ENCODE measurements around the gene NEUROG3.

The NEUROG3 gene, protein sequence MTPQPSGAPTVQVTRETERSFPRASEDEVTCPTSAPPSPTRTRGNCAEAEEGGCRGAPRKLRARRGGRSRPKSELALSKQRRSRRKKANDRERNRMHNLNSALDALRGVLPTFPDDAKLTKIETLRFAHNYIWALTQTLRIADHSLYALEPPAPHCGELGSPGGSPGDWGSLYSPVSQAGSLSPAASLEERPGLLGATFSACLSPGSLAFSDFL

DNA sequence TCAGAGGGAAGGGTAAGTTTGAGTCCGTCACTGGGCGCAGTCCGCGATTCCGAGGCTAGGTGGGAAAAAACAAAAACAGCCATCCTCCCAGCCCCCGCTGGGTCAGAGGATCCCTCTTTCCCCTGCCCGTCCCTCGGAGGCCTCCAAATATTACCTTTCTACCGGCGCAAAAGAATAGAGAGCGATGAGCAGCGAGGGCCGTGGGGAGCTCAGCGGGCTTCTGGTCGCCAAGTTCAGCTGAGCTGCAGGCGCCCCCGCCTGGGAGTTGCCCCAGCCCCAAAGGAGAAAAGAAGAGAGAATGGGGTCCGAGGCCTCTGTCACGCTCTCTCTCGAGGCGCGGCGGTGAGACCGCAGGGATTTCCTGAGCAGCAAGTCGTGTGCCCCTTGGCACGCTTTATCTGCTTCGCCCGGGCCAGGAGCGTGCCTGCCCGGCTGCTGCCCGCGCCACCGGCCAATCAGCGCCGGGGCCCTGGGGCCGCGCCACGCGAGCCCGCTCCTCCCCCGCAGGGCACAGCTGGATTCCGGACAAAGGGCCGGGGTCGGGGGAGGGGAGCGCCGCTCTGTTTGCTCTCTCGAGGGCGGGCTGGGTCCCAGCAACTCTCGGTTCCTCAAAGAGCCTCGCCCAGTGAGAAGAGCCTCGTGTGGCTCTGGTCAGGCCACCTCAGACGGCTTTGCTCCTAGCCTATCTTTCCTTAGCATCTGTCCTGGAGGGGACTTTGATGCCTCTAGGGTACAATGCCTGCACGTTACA is at the start of gene NEUROG3:
TSS of gene NEUROG3 (minus strand) at position 367 of the 751 bp plus-strand sequence. CDS start 379 bp downstream, outside the sequence.
- no peak for DNase-seq

DNA sequence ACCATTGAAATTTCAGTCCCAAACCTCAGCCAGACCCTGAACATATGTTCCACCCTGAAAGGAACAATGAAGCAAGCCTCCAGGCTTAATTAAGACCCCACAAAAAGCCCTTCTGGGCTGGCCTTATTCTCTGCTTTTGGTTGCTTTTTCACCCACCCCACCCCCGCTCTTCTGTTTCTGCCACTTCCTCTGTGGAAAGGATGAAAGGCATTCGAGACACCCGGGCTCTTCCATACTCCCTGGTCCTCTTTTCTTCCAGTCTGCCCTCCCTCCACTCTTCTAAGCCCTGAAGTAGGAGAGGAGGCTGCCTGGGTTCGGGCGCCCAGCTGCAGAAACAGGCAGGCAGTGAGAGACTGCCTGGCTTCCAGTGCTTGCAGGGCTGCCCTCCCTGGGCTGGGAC is 47.4 kb upstream of the NEUROG3 start:
- DNase-seq: no peak

DNA sequence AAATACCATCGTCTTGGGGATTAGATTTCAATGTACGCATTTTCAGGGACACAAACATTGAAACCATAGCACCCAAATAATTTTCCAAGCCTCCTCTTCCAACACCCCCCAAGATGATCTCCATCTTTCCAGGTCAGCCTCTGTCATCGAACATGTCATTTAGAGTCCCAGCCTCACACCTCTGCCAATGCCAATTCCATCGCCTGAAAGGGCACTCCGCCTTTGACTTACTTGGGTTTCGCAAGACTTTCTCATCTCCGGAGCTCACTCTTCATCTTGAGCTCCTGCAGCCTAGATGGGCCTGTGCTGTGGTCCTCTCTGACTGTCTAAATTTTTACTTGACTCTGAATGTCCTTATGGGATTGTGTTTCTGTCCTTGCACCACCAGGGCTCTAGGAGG is 46.4 kb upstream of the NEUROG3 start:
- DNase-seq: no peak

DNA sequence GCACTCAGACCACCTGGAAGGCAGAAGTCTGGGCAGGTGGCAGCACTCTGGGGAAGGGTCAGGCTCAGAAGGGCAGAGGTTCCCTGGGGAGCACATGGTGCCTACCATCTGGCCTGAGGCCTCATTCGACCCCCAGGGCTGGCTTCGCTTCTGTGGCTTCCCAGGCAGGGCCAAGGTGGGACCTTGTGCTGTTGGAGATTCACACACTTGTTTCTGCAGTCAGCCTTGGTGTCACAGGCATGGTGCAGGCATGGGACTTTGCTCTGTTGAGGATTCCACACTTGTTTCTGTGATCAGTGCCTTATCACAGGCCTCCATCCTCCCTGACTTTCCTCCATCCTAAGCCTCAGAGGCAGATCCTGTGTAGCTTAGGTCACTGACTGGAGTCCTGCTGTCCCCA is 45.5 kb upstream of the NEUROG3 start:
- DNase-seq: no peak

DNA sequence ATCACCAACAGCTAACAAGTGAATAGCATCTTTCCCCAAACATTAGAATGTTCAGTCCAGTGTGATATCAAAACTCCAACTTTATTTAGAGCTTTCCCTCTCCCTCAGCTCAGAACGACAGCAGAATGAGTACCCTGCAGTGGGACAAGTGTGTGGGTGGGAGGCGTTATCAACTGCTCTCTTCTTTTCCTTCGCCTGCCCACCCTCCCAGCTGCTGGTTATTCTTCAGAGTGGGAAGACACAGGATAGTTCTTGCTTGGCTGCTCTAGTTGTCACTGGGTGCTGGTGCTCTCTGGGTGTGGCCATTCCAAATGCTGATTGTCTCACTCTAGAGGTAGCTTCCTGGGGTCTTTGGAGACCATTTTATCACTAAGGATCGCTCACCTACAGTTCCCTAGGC is 43.1 kb upstream of the NEUROG3 start:
- no peak for DNase-seq

DNA sequence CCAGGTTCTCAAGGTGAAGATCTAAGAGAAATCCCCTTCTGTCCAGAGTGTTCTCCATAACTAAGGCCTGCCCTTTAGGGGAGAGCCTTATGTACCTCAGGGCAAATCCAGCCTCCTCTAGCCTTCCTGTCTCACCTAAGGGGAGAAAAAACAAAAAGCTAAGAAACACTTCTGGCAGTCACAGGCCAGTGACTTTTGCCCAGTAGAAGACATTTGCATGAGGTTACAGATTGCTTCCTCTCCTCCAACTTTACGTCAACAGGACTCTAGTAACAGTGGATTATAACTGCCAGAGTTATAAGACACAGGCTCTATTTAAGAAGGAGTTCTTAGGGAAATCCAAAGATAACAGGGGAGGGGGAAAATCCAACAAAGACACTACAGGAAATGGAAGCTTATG is 40.9 kb upstream of the NEUROG3 start:
- no peak for DNase-seq

DNA sequence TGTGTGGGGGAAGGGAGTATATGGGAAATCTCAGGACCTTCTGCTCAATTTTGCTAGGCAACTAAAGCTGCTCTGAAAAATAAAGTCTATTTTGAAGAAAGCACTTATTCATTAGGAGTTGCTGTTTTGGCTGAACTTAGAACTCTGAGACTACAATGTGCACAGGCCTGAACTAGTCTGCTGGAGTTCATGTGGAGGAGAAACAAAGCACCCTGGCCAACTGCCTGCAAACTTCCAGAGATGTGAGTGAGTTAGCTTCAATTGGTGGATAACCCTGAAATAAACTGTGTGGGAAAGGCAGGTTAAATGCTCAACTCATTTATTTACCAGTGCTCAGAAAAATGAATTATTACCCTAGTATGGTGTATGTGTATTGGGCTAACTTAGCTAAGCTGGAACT is 39.5 kb upstream of the NEUROG3 start:
- no peak for DNase-seq

DNA sequence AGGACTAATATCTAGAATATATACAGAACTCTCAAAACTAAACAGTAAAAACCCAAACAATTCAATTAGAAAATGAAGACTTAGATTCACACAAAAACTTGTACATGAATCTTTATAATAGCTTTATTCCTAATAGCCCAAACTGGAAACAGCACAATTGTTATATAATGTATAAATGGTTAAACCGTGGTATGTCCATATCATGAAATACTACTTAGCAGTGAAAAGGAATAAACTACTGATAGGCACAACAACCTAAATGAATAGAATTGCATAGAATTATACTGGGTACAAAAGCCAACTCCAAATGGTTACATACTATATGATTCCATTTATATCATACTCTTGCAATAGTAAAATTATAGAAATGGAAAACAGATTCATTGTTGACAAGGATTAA is 35.9 kb upstream of the NEUROG3 start:
- no peak for DNase-seq

DNA sequence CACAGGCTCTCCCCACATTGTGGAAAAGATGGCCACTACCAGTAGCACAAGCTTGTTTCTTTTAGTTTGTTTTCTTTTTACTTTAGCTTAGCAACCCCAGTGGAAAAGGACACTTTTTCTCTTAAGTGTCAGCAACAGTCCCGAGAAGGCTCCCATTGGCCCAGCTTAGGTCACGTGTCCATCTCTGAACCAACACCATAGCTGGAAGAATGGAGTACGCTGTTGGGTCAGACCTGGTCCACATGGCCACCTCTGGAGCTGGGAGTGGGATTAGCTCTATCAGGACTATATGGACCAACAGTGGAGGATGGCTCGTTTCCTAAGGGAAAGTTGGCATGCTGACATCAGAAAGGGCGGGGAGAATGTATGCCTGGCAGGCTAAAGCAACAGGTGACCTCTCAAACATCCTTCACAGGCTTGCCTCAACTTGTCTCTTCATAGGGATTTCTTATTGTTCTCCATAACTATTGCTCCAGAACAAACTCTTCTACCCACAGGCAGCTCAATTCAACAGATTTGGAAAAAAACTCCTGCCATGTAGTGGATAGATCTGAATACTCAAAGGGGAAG is 27.6 kb upstream of the NEUROG3 start:
- no peak for DNase-seq

DNA sequence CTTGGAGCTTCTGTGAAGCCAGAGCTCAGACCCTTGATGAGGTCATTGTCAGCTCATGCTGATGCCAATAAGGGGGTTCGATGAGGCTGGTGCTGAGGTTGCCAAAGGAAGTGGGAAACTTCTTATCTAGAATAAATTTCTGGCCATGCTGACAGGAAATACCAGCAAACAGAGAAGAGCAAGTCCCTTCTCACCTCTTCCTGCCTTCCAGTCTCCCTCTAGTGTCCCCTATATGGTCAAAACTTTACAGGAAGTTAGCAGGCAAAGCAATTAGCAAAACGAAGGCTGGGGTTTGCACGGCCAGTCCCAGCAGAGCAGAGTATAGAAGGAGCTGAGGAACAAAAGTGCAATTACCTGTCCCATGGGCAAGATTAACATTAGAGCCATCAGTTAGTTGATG is 15.1 kb upstream of the NEUROG3 start:
- DNase-seq: no peak

DNA sequence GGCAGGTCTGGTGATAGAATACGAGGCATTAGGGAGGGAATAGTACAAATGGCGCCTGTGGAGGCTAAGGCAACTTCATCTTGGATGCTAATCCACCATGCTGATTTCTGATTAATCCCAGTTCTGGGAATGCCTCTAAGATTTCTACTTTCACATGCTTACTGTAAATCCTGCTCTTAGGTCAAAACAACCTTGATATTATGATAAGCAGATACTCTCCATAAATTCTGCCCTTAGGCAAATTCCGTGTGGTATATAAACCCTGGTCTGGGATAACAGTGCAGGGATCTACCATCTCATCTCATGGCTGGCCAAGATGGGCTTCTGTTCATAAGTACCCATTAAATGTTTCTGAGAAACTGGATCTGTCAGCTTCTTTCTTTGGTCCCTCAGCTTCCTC is 11.4 kb upstream of the NEUROG3 start:
- DNase-seq: no peak

DNA sequence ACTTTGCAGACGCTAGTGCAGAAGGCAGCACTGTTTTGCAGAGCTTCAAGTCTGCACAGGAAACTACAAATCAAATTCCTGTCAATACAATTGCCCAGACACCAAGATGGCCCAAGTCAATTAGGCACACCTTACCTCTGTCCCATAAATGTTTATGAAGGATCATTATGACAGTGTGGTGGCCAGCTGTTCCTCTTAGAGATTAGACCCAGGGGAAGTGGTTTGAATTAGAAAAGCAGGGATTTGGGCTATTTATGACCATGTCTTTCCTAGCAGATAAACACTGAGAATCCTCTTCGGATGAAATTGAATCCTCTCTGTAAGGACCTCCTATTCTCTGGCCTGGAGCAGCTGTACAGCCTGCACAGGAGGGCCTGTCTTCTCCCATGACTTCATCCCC is 9.9 kb upstream of the NEUROG3 start:
- no peak for DNase-seq

DNA sequence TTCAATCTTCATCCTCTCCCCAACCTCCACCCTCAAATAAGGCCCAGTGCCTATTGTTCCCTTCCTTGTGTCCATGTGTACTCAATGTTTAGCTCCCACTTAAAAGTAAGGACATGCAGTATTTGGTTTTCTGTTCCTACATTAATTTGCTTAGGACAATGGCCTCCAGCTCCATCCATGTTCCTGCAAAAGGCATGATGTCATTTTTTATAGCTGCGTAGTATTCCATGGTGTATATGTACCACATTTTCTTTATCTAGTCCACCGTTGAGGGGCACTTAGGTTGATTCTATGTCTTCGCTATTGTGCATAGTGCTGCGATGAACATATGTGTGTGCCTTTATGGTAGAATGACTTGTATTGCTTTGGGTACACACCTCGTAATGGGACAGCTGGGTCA is 7.2 kb upstream of the NEUROG3 start:
- DNase-seq: no peak

DNA sequence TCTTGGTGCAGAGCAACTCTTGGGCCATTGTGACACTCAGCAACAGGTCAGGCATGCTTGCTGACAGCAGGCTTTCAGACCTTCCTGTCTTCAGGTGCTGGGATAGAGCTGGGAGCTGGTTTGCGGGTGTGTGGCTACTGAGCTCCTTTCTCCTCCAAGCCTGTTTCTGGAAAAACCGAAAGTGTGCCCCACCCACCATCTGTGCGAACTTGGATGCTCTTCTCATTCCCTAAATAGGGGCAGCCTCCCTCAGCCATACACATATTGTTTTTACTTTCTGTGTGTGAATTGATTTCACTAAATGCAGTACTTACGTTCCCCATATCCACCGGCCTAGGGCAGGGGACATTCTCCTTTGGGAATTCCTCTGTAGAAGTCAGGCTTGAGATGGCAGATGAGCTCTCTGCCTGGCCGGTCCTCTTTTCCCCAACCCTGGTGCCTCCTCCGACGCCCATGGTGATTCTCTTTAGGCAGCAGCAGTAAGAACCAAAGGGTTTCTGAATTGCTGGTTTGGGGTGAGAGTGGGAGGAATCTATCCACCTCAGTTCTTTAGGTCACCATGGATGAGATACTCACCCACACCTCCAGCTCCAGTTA is 6.3 kb upstream of the NEUROG3 start:
- DNase-seq: no peak

DNA sequence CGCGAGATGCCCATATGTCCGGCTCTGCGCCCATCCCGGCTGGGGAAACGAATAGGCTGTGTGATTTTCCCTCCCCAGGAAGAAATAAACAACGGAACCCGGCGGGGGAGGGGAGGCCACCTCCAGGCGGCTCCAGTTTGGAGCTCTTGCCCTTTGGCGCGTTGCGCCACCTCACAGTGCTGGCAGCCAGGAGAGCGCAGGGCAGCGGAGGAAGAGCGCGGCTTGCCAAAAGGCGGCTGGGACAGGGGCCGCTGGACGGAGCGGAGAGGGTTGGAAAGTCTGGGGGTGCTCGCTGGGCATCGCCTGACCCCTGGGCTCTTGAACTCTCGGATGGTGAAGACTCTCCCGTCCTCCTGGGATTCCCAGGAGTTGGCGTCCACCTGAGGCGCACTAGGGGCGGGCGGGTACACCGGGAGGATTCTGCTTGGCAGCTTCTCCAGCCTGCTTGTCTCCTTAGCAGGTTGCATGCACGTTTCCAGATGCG is 5.3 kb upstream of the NEUROG3 start:
- DNase-seq: no peak

DNA sequence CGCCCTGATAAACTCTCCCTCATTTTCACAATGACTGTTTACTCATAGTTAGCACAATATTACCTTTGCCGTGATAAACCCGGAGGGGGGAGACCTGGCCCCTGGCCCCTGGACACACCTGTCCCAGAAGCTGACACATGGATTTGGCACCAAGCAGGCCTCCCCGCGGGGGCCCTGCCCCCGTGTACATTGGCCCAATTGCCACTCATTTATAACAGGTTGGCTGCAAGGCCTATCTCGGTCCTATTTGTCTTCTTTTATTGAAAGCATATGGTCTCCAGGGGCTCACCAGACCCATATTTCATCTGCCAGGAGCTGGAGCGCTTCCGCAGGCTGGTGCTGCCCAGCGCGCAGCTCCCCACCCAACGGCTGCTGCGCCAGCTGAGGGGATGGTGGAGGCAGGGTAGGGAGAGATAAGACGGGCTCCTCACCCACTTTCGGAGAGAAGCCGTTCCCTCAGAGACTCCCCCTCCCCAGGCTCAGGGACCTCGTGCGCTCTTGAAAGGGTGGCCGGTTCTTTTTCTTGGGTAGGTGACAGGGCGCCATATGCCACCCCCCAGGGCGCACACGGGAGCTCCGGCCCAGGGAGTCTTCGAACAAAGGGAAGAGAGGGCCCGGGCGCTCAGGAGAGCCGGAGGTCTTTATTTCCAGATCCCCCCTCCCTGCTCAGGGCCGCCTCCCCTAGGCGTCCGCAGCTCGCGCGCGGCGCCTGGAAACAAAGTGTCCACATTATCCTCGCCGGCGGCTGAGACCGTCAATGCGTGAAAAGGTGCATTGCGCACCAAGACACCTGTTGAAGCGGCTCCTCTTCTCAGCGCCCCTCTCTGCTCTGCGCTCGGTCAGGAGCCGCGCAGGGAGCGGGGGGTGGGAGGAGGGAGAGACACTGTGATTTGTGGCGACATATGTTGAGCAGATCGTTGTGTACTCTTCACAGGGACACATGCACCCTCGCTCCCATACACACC is 4.3 kb upstream of the NEUROG3 start:
- DNase-seq: no peak

DNA sequence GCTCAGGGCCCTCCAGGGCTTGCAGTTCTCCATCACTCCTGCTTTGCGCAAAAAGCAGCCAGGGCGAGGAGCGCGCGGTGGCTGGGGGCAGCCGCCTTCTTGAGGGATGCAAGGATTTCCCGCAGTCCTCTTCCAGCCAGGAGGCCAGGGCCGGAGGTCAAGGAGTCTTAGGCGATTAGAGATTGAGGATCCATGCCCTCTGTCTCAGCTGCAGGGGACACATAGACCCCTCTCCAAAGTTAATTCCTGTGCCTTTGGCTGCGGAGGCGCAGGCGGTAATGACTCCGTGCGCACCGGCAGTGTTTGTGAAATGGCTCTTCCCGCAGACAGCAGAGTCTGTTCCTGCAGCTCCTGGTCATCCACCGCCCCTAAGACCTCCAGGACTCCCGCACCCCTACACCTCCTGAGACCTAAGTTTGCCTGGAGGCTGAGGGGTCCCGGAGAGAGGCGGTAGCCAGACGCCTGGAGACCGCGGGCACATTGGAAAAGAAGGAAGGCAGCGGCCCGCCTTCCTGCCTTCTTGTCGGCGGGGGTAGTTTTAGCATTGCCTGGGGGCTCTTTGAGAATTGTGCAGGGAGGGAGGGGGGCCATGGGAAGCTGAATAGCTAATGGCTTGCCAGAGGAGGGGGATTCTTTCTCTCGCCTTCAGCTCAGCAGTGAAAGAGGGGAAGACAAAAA is 3.3 kb upstream of the NEUROG3 start:
- DNase-seq: no peak

DNA sequence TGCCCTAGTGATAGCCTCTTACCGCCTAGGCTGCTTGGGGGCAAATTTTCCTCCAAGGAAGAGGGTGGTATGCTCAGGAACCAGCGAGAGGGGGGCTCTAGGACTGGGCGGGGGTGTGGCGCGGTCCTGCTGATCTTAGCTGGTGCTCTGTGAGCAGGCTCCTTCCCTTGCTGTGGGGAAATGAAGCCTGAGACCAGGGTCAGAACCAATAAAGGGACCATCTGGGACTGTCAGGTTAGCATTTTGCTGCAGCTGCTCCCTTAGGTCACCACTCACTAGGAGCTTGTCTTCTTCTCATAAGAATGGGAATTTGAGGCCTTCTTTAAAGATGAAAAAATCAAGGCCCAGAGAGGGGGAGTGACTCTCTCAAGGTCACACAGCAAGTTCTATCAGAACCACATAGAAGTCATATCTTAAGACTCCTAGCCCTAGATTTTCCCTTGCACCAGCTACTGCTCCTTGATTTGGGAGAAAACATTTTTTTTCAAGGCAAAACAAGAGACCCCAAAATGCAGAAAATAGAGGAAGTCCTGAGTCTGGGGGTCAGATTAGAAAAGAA is 2.0 kb upstream of the NEUROG3 start:
- no peak for DNase-seq

DNA sequence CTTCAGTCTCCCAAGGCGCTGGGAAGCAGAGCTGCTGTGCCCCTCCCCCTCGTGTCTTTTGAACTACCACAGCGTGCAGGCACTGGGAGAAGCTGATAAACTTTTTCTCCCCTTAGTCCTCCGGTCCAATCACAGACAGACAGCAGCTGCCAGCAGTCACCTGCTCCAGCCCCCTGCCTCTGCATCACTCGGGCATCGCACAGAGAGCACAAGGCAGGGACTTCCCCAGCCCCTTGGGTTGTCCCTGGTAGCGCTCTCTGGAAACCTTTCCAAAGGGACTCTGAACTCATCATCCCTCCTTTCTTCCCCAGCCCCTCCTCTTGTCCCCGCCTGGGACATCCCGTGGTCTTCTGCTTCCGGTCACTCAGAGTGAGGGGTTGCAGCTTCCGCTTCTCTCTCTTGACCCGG is 1.4 kb upstream of the NEUROG3 start:
- DNase-seq: no peak

DNA sequence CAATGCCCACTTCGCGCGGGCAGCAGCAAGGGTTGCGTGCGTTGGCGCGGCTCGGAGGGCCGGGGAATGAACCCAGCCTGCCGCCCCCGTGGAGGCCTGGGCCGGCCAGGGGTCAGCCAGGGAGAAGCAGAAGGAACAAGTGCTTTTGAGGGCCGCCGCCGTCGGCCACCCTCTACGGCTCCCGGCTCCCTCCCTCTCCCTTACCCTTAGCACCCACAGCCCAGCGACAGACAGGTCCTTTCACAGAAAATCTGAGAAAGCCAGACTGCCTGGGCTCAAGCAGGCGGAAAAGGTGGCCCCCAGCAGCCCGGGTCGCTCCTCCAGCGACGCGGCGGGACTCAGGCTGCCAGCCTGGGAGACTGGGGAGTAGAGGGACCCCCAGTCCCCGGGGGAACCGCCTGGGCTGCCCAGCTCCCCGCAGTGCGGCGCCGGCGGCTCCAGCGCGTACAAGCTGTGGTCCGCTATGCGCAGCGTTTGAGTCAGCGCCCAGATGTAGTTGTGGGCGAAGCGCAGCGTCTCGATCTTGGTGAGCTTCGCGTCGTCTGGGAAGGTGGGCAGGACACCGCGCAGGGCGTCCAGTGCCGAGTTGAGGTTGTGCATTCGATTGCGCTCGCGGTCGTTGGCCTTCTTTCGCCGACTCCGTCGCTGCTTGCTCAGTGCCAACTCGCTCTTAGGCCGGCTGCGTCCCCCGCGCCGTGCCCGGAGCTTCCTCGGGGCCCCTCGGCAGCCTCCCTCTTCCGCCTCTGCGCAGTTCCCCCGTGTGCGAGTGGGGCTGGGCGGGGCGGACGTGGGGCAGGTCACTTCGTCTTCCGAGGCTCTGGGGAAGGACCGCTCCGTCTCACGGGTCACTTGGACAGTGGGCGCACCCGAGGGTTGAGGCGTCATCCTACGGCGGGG is 815 bp downstream of the NEUROG3 start:
- no peak for DNase-seq

Measured in NCI-H1930 (cell line).